GM12878 (cell line): ENCODE data around the gene MCC. TPM values are rescaled to one million over a fixed set of nuclear protein-coding genes. Genes with fewer than 3 reads are reported as not detected.

Experiments used
- ATAC-seq: fragments of 200-7000 bp; cut with Tn5 transposase; 3 replicates; pipeline ENCODE4 v1.9.1; 2020; ENCODE audit warnings: mild to moderate bottlenecking, moderate library complexity
- BruUV-seq: library from RNA; stranded (reverse); fragments of 400-500 nt; replicated peaks from 2 replicates; lab custom pipeline; 2021; lab: Mats Ljungman, UMichigan
- CTCF ChIA-PET: fragments of 300-600 bp; sonication (Branson Sonifier 250); formaldehyde crosslinking; extraction: SDS; loops from one replicate; lab custom pipeline; 2021; ENCODE audit warnings: inconsistent platforms; lab: Yijun Ruan, JAX
- POLR2A ChIA-PET: fragments of 350-600 bp; formaldehyde crosslinking; extraction: SDS; loops from one replicate; lab custom pipeline; 2021; ENCODE audit warnings: inconsistent platforms; lab: Charles Lee
- RAD21 ChIA-PET: fragments of 300-600 bp; sonication (Branson Sonifier 250); formaldehyde crosslinking; loops from one replicate; lab custom pipeline; 2023; ENCODE audit warnings: antibody characterized with exemption; ENCODE audit not compliant: unreplicated experiment; lab: Charles Lee
- SMC1A ChIA-PET: fragments of 300-600 bp; sonication (Branson Sonifier 250); formaldehyde crosslinking; loops from one replicate; lab custom pipeline; 2023; ENCODE audit not compliant: unreplicated experiment, uncharacterized antibody; lab: Charles Lee
- DNase-seq: peaks from one replicate; pipeline ENCODE4 v3.0.0-alpha.2; 2011; ENCODE audit warnings: low read depth, low spot score
- FAIRE-seq: peaks from 3 replicates; lab custom pipeline; 2011; peaks lifted over from hg19 to GRCh38; lab: Jason Lieb, UNC
- H2AFZ ChIP-seq: 2 replicates; pipeline ENCODE4 v1.6.0; 2011; ENCODE audit warnings: low read depth, low read length, control low read depth; ENCODE audit not compliant: control insufficient read depth
- H3K27ac ChIP-seq: 2 replicates; pipeline ENCODE4 v1.5.1; 2011; ENCODE audit warnings: control low read depth; ENCODE audit not compliant: control insufficient read depth, insufficient read depth
- H3K27me3 ChIP-seq, 2 experiments: replicated peaks in 1 of 2; 2 replicates each; pipeline versions ENCODE4 v1.6.0 to v1.6.1; 2011; ENCODE audit warnings: low read length in 1 of 2; ENCODE audit not compliant: control insufficient read depth in 2 of 2, insufficient read depth in 2 of 2
- H3K36me3 ChIP-seq, 2 experiments: 2 replicates each; pipeline ENCODE4 v1.5.1; 2011; ENCODE audit warnings: low read length in 1 of 2; ENCODE audit not compliant: control insufficient read depth in 2 of 2, insufficient read depth in 2 of 2
- H3K4me1 ChIP-seq: 2 replicates; pipeline ENCODE4 v1.6.1; 2011; ENCODE audit warnings: mild to moderate bottlenecking, low read length, moderate library complexity, mixed read lengths; ENCODE audit not compliant: control insufficient read depth, insufficient read depth
- H3K4me2 ChIP-seq: 2 replicates; pipeline ENCODE4 v1.6.0; 2011; ENCODE audit warnings: control low read depth; ENCODE audit not compliant: control insufficient read depth, insufficient read depth
- H3K4me3 ChIP-seq: fragments of 200-600 bp; sonication (generic); 2 replicates; pipeline ENCODE4 v1.5.1; 2016
- H3K79me2 ChIP-seq: 2 replicates; pipeline ENCODE4 v1.6.0; 2011; ENCODE audit warnings: low read length; ENCODE audit not compliant: control insufficient read depth, insufficient read depth
- H3K9ac ChIP-seq: 2 replicates; pipeline ENCODE4 v1.8.0; 2011; ENCODE audit warnings: low read length, control low read depth, mixed read lengths; ENCODE audit not compliant: control insufficient read depth, insufficient read depth
- H3K9me3 ChIP-seq: replicated peaks from 3 replicates; pipeline ENCODE4 v1.5.1; 2011; ENCODE audit warnings: mild to moderate bottlenecking, low read length; ENCODE audit not compliant: control insufficient read depth, insufficient read depth
- H4K20me1 ChIP-seq: 2 replicates; pipeline ENCODE4 v1.6.0; 2011; ENCODE audit not compliant: control insufficient read depth, insufficient read depth
- JUNB ChIP-seq: IDR thresholded peaks from 2 replicates; pipeline ENCODE4 v1.6.1; 2016; ENCODE audit warnings: antibody characterized with exemption, mild to moderate bottlenecking
- NFIC ChIP-seq: IDR thresholded peaks from 2 replicates; pipeline ENCODE4 v1.6.1; 2012; ENCODE audit warnings: low read depth, mild to moderate bottlenecking, inconsistent platforms, low read length, moderate library complexity
- RCOR1 ChIP-seq: conservative IDR thresholded peaks from 2 replicates; pipeline ENCODE4 v1.6.1; 2012; ENCODE audit warnings: low read depth, low read length, improper control_type of control experiment
- SIX5 ChIP-seq: IDR thresholded peaks from 2 replicates; pipeline ENCODE4 v1.6.1; 2011; ENCODE audit warnings: mild to moderate bottlenecking, low read depth, low read length, moderate library complexity; ENCODE audit not compliant: severe bottlenecking
- SPI1 ChIP-seq: IDR thresholded peaks from 2 replicates; pipeline ENCODE4 v1.6.1; 2011; ENCODE audit warnings: low read depth, mild to moderate bottlenecking, low read length, moderate library complexity, borderline replicate concordance; ENCODE audit not compliant: insufficient read depth
- SREBF1 ChIP-seq: IDR thresholded peaks from 2 replicates; pipeline ENCODE4 v1.6.1; 2012; ENCODE audit warnings: mild to moderate bottlenecking, low read length
- WGBS: methylation state at CpG from one replicate; pipeline ENCODE4 v1.1.6; 2016; ENCODE audit warnings: low lambda C conversion rate; ENCODE audit not compliant: insufficient replicate concordance, insufficient coverage; ENCODE audit errors: missing lambda C conversion rate; 5-methylcytosine and 5-hydroxymethylcytosine counted together
- in situ Hi-C: fragments of 300-500 bp; cut with MboI; formaldehyde crosslinking; loops from 9 replicates; pipeline ENCODE4 v1.14.3; 2018; ENCODE audit warnings: mixed read lengths
- intact Hi-C: fragments of 100-400 bp; cut with micrococcal nuclease; formaldehyde crosslinking; loops from one replicate; pipeline ENCODE4 v1.14.2; 2022; ENCODE audit not compliant: unreplicated experiment
- polyA plus RNA-seq, 11 experiments: library from polyadenylated mRNA; depleted of rRNA in 4 of 11; unstranded in 6 of 11; stranded (reverse) in 5 of 11; fragments of >200 nt; fragmentation: Nextera tagmentation in 4 of 11; fragmentation: Illumina TruSeq in 1 of 11; extraction: Ambion mirVana in 4 of 11; extraction: Trizol in 1 of 11; gene quantifications; 1 replicate in 1 of 11; 2 replicates in 10 of 11; pipeline versions ENCODE4 v1.2.1 to v1.2.3, GENCODE V29; 2011 to 2016; ENCODE audit warnings: inconsistent platforms in 2 of 11, missing spikeins in 2 of 11, low read depth in 1 of 11
- total RNA-seq, 4 experiments: library from RNA; depleted of rRNA in 3 of 4; stranded (reverse); fragments of >200 nt in 3 of 4; fragmentation: Illumina TruSeq in 1 of 4; extraction: Trizol in 1 of 4; gene quantifications; 2 replicates each; pipeline versions ENCODE4 v1.2.1 to v1.2.3, GENCODE V29; 2013 to 2021
- TF ChIP-seq, protein P1 (sequence below): IDR thresholded peaks from 2 replicates; pipeline ENCODE4 v1.6.1; 2011; ENCODE audit warnings: borderline replicate concordance, low read depth, mild to moderate bottlenecking, moderate library complexity, low read length; ENCODE audit not compliant: insufficient read depth, poor library complexity, severe bottlenecking

Gene MCC
- total and polyA plus RNA-seq, 10 of the 15 experiments (the other 5 are each of a cell fraction or from before 2014, with no cell fraction given), result 0.03 to 0.86 (median 0.16) TPM

DNA sequence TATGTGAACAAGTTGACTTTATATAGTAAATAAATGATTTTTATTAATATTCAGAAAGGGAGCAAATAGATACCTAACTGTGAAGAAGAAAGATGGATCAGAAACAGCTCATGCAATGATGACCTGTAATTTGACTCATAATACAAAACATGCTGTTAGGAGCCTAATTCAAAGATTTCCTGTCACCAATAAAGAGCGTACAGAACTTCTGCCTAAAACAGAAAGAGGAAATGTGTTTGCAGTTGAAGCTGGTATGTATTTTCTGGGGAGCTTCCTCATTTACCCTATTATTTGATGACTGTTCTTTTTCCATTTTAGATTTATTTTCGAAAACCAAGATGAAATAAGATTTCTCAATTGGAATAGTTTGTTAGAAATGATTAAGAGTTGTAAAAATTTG is 36.7 kb upstream of the MCC start:
- H3K27ac ChIP-seq, result peak overlapping the region; percentile 52; the same call in 1 of the 2 replicates
- POLR2A ChIA-PET, result no interaction called here
- H3K79me2 ChIP-seq, result peaks cover 22% of the 10 kb centered on the region

More for the DNA sequence above, 36.7 kb upstream of the MCC start:
- ChIA-PET SMC1A (interaction anchor here (1.0 to 1.7 kb wide), 5 partner anchors 10 to 14 kb away, joined by 3 to 5 read pairs (median 3); partner anchors contain the start of gene YTHDC2), CTCF (interaction anchor here (0.6 to 1.6 kb wide), 6 partner anchors 10 to 848 kb away, joined by 3 to 5 read pairs (median 4); no protein-coding TSS in a partner anchor), RAD21 (interaction anchor here (0.7 to 1.6 kb wide), 3 partner anchors 9 to 24 kb away, joined by 3 to 10 read pairs (median 4); partner anchors contain the start of gene YTHDC2)
- Histone ChIP-seq H3K27me3 (no peaks in the 10 kb centered on the region), H2AFZ (no peak overlapping the region; the same call in 1 of the 2 replicates), H3K4me2 (peak overlapping the region; percentile 61), H4K20me1 (no peaks in the 10 kb centered on the region), H3K9me3 (no peaks in the 10 kb centered on the region; the same call in 2 of the 3 replicates), H3K36me3 (0 out of 4 replicates have a peak, but pooled peaks cover 0 to 4% of the 10 kb centered on the region in 2 experiments), H3K4me3 (no peak overlapping the region), H3K4me1 (peaks cover 16% of the 10 kb centered on the region), H3K9ac (no peak overlapping the region)
- BruUV-seq, result no TSS peak
- FAIRE-seq, result peak; percentile 94
- peak; percentile 72 for ATAC-seq
- intact Hi-C loops, result no loop called here
- DNase-seq, result no peak
- peak; percentile 80 for TF ChIP-seq SPI1
- no peak for TF ChIP-seq RCOR1
- peak; percentile 23; the same call in 1 of the 2 replicates for TF ChIP-seq NFIC
- no peak for TF ChIP-seq SREBF1
- TF ChIP-seq, protein P1, sequence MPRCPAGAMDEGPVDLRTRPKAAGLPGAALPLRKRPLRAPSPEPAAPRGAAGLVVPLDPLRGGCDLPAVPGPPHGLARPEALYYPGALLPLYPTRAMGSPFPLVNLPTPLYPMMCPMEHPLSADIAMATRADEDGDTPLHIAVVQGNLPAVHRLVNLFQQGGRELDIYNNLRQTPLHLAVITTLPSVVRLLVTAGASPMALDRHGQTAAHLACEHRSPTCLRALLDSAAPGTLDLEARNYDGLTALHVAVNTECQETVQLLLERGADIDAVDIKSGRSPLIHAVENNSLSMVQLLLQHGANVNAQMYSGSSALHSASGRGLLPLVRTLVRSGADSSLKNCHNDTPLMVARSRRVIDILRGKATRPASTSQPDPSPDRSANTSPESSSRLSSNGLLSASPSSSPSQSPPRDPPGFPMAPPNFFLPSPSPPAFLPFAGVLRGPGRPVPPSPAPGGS, result no peak
- TF ChIP-seq SIX5, result no peak
- 0 out of 2 replicates have a peak, but pooled peaks have one; percentile 5 for TF ChIP-seq JUNB
- 9% methylated on average over 2 of the region's 2 CpGs for WGBS
- in situ Hi-C loops, result no loop called here
